ENCODE data around the gene SCPEP1.
"Not testable (repeated sequence)": the region's sequence is repeated elsewhere in the genome, so short reads cannot be mapped to it uniquely, and the experiment has no call there.

Gene SCPEP1, protein sequence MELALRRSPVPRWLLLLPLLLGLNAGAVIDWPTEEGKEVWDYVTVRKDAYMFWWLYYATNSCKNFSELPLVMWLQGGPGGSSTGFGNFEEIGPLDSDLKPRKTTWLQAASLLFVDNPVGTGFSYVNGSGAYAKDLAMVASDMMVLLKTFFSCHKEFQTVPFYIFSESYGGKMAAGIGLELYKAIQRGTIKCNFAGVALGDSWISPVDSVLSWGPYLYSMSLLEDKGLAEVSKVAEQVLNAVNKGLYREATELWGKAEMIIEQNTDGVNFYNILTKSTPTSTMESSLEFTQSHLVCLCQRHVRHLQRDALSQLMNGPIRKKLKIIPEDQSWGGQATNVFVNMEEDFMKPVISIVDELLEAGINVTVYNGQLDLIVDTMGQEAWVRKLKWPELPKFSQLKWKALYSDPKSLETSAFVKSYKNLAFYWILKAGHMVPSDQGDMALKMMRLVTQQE

DNA sequence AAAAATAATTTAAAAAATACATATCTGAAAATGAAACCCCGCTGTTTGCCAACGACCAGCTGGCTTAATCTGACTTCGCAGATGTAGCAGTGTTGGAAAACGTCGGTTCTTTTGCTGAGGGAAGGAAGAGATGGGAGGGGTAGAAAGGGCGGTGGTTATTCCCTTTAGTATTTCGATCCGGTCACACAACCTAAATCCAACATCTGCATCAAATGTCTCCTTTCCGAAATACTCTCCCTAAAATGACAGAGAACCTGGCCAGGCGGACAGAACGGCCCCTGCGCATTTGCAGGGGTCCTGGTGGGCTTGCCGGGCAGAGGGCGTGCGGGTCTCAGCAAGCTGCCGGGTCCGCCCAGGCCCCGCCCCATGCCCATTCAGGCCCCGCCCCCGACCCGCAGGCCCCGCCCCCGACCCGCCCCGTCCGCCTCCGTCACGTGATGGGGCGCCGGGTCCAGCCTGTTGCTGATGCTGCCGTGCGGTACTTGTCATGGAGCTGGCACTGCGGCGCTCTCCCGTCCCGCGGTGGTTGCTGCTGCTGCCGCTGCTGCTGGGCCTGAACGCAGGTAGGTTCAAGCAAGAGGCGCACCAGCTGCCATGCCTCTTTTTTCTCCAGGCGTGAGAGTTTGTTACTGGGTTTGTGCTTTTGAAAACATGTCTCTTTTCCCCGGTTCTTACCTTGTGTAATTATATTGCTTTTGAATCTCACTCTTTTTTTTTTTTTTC lies at the start of gene SCPEP1:
TSS of gene SCPEP1 (plus strand) at position 459 of the 723 bp plus-strand sequence. CDS start at position 488, 29 bp downstream.
- peak; percentile 88 for DNase-seq

DNA sequence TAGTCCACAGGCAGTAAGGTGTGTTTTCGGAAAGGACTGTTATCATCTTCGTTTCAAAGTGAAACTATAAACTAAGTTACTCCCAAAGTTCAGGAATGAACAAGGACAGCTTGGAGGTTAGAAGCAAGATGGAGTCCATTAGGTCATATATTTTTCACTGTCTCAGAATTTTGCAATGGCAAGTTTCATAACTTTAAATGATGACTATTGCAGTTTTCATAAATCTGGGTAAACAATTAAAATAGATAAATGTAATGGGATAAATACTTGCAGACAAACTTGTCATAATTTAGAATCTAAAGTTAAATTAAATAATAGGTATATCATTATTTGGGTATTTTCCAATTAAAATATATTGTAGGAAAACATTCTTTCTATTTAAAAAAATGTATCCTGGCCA lies 49.3 kb upstream of the SCPEP1 start:
- no peak for DNase-seq

DNA sequence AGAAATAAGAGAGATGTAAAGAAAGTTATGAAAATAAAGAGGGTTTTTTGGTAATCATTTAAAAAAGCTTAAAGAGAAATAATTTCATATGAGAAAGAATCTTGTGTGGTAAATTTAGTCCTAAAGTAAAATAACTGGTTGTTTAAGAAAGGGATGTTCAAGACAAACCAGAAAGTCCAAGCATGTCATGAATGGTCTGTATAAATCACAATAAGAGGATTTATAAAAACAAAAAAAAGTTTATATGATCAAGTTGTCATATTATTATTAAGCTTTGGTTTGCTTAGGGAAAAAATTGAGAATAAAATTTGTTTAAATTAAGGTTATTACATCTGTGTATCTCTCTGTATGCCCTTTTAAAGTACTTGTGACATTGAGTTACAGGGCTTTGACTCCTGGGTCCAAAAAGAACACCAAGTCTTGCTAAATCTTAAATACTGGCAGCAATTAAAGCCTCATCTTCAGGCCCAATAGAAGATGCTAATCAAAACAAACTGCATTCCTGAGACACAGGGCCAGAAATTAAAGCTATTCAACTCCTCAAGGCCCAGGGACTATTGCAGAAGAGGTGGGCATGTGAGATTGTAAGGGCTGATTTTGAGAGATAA lies 48.5 kb upstream of the SCPEP1 start:
- DNase-seq, result no peak

DNA sequence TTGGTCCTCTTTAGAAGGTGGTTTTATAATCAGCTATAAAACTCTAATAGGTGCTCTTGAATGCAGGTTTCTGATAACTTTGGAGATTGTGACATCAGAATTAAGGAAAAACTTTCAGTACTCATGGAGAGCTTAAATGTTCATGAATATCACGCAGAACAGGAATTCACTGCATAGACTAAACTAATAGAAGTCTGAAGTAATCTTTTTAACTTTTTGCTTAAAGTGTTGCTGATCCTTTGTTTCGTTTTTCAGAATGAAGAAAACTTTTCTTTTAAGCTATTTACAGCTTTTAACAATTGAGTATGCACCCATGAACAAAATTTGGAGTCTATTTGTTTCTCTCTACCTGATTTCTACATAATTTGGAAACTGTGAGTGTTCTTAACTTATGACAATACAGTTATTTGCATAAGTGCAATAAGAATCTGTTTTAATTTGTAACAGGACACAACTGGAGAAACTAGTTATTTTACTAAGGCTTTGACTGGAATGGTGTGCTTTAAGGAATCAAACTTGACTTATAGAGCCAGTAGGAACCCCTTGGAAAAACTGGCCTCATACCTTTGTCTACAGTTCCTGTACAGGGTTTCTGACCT lies 47.1 kb upstream of the SCPEP1 start:
- no peak for DNase-seq

DNA sequence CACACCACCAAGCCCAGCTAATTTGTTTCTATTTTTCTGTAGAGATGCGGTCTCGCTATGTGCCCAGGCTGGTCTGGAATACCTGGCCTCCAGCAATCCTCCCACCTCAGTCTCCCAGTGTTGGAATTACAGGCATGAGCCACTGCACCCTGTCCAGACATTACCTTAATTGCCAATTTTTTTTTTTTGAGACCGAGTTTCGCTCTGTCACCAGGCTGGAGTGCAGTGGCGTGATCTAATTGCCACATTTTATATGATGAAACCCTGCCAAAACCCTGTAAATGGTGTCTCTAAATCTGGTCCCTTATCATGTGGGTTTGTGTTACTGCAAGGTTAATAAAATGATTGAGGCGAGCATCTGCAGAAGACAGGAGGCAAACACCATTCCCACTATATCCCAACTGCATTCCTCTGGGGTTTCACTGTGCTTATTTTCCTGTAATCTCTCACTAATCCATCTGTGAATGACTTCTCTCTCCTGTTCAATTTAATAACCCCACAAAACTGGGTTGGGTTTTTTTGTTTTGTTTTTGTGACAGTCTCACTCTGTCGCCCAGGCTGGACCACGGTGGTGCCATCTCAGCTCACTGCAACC lies 44.7 kb upstream of the SCPEP1 start:
- DNase-seq, result no peak

DNA sequence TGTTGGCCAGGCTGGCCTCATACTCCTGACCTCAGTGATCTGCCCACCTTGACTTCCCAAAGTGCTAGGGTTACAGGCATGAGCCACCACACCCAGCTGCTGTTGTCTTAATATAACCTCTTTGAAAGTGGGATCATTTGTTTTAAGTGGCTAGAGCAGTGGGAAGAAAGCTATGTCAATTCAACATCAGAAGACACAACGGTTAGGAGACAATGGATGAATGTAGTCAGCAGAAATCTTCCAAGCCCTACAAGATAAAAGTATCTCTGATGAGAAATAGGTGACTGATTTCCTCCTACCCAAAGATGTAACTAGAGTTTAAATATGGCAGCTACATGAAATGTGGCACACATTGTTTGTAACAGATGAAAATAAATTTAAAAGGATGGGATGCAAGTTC lies 44.1 kb upstream of the SCPEP1 start:
- DNase-seq, result no peak

DNA sequence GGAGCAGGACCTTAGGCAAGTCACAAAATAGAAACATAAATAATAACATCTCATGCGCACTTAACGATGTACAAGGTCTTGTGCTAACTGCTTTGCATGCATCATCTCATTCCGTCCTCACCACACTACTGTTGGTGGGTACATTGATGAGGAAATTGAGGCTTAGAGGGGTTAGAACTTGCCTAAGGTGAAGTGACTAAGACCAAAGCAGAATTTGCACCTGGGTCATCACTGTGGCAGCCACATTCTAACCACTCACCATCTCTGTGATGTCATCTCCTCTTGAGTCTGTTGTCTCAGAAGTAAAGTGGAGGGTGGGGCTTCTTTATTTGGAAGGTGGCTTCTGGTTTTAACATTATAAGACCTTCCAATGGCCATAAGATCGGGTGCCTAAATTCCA lies 43.7 kb upstream of the SCPEP1 start:
- DNase-seq, result no peak

DNA sequence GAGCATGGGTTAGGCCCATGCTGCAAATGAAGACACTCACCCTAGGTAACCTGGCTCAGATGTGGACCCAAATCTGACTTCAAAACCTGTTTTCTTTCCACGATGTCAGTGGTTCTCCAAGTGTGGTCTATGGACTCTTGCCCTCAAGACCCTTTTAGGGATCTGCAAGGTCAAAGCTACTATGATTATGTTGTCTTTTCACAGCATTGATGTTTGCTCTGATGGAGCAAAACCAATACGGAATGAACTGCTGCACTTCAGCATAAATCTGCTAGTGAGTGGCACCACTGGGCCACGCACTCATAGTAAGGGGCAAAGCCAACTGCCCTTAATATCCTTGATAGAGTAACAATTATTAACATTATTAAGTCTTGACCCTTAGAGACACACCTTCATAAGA lies 42.5 kb upstream of the SCPEP1 start:
- DNase-seq, result no peak

DNA sequence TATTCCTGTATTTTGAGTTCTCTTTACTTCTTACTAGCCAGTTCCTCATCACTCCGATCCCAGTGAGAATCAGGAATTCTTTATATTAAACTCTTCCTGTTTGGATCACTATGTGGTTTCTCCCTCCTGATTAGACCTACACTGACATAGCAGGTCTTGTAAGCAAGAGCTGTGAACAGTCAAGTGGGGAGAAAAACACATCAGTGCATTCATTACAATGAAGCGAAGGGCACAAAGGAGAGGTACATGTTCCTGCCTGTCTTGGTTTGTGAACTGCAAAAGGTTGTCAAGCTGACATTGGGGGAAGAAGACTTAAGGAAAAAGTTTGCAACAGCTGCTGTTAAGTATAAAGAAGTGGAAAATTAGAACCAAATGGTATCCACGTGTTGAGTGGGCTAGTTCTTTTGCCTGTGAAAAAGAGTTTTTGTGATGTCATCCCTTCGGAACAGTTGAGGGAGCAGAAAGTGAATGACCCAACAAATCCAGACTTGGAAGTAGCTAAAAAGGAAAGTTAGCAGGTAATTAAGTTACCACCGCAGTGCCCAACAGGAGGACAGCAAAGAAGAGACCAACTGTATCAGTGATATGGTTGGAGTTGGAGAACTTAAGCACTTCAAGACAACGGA lies 41.1 kb upstream of the SCPEP1 start:
- DNase-seq, result no peak

DNA sequence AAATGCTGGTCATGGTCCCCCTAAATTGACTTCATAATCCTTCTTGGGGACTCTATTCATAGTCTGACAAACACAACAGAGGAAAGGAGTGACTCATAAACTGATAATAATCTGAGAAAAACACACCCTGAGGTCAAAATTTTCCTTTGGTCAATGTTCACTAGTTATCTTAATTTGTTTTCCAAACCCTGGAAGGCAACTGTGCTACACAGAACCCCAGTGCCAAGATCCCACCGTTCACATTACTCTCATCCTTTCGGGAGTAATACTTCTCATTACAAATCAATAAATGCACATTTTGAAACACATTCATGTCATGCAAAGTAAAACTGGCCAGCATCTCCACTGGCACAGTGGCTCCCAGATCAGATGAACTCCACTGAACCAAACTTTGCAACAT lies 40.2 kb upstream of the SCPEP1 start:
- DNase-seq, result no peak

DNA sequence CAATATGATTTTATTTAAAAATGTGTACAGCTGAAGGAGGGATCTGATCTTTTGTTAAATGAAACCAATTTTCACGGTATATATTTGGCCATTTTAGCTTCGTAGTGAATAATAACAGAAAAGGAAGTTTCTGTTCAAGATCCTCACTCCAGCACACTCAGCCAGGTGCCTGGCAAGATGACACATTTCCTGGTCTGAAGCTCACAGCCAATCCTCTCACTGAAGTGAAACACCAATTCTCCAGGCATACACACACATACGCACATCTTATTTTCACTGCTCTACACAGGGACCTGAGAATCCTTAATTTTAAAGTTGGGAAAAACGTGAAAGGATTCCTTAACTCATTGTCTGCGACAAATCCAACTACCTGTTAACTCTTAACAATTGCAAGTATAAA lies 39.7 kb upstream of the SCPEP1 start:
- not testable (repeated sequence) for DNase-seq

DNA sequence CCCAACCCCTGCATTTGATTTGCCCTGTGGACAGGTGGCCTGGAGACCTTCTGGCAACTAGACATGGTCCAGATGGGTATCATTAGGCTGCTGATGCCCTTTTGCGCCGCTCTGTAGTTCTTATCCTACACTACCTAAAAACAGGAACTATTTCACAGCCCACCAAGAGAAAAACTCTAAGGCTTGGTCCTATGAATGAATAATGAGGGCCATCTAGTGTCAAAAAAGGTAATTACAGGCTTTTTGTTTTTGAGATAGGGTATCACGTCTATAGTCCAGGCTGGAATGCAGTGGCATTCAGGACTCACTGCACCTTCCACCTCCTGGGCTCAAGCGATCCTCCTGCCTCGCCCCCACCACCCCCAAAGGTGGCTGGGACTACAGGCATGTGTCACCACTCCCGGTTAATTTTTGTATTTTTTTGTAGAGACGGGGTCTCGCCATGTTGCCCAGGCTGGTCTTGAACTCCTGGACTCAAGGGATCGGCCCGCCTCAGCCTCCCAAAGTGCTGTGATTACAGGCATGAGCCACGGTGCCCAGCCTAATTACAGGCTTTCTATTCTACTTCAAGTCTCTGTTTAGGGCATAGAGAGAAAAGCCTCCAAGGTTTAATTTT lies 38.0 kb upstream of the SCPEP1 start:
- DNase-seq, result peak; percentile 74

DNA sequence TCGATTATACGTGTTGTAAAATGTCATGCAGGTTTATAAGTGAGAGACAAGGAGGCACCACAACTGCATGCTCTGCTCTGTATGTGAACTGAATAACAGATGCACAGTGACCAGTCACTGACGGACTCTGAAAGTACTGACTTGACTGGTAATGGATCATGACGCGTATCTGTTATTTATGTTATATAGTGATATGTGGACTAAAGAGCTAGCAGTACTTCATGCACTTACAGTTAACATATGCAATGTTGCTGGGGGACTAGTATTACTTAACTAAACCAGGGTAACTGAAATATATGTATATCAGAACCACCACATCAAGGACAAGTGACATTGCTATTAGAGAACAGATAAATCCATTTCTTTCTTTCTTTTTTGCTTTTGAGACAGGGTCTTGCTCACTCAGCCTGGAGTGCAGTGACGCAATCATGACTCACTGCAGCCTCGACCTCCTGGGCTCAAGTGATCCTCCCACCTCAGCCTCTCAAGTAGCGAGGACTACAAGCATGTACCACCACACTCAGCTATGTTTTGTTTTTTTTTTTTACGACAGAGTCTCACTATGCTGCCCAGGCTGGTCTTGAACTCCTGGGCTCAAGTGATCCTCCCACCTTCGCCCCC lies 34.3 kb upstream of the SCPEP1 start:
- no peak for DNase-seq

DNA sequence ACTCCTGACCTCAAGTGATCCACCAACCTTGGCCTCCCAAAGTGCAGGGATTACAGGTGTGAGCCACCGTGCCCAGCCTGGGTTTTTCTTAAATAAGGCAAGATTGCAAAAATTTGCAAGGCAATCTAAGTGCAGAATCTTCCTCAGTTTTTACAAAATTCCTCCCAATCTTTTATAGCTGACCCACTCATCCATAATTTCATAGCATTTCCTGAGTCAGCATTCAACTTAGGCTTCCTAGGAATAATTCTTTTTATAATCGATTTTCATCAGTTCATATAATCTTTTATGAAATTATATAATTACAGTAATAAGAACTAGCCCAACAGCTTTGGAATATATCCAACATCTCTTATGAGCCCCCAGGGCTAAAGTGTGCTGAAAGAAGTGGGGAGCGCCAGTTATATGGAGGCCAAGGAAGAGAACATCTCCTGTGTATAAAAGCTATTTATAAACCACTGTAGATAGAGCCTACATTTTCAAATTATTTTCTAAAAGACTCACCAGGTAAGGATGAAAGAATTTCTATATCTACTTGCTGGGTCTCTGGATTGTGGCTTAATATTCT lies 31.9 kb upstream of the SCPEP1 start:
- DNase-seq, result no peak

DNA sequence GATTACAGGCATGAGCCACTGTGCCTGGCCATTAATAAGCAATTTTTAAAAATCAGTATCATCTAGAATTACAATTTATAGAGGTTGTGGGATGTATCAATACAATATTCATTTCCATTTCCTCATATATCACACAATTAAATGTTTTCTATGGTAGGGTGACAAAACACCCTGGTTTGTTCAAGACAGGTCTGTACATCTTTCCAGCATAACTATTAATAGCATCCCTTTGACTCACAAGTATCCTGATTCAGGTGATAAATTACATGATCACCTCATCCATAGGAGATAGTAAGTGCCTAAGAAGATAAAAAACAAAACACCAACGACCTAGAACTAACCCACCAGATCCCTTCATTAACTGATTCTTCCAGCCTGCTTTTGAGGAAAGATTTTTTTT lies 30.2 kb upstream of the SCPEP1 start:
- no peak for DNase-seq

DNA sequence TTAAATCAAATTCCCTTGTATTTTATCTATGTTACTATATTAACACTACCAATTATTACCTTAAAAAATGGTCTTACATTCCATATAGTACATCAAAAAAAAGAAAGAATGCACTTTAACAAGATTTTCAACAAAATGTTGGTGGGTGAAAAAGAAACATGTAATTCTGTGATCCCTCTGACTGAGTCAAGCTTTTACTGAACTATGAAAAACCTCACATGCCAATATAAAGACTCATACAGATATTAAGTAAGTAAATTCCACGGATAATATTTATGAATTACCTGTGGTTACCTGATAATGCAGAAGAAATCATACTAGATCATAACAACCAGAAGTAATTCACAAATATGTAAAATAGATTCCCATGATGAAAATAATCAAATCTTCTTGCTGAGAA lies 29.4 kb upstream of the SCPEP1 start:
- DNase-seq, result no peak

DNA sequence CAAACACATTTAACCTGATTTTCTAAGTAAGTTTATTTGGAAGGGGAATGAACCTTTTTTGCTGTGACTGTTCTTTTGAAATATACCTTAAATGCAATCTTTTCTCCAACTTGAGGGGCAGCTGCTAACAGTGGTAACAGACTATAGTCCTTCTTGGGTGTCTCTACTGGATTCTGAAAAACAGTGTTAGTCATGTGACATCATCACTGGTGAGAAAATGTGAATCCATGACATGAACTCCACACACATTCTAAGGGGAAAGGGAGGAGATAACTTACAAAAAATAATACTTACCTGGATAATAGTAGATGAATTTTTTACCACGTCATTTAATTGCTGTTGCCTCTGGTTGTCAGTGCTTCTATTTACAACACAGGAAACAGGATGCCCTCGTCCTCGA lies 28.3 kb upstream of the SCPEP1 start:
- no peak for DNase-seq

DNA sequence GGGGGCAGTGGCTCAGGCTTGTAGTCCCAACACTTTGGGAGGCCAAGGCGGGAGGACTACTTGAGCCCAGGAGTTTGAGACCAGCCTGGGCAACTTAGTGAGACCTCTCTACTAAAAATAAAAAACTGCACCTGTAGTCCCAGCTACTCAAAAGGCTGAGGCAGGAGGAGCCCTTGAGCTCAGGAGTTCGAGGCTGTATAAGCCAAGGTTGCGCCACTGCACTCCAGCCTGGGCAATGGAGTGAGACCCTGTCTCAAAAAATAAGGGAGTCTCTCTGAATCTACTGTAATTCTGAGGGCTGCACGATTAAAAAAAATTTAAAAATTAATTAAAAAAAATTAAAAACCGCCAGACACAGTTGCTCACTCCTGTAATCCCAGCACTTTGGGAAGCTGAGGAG lies 20.9 kb upstream of the SCPEP1 start:
- no peak for DNase-seq

DNA sequence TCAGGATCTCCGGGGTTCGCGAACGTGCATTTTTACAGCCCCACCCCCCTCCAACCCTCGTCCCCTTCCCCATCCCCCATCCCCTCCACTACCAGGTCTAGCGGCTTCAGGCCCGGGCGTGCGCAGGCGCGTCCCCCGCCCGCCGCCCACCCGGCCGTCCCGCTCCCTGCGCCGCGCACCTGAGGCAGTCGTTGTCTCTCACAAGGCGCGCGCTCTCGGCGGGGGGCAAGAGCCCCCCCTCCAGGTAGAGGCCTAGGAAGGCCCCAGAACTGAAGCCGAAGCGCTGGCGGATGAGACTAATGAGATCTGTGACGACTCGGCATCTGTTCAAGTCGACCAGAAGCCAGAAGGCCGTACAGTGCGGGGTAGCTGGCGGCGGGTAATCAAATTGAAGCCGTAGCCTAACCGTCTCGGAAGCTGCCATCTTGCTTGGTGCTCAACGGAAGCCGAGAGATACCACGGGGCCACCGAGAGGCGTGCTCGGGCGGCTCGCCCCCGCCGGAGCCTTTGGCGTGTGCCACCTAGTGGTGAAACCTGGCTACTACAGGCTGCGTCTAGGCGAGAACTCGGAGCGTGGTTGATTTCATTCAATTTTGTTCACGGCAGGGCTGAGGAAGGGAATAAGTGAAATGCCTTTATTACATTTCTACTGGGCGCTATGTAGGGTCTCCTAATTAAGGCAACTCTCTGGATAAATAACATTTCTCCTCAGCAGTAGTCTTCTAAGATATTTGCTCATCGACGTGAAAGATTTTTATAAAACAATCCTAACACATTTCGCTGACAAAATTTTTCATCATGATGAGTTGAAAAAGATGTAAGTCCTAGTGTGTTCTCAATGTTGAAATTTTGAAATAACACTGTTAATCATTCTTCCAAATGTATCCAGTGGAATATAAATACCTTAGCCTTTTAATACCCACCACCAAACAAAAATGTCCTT lies 17.1 kb upstream of the SCPEP1 start, which contains the start of gene COIL:
TSS of gene COIL (minus strand) at position 455 of the 943 bp plus-strand sequence. CDS start at position 424, 31 bp downstream.
- DNase-seq, result peak; percentile 93

DNA sequence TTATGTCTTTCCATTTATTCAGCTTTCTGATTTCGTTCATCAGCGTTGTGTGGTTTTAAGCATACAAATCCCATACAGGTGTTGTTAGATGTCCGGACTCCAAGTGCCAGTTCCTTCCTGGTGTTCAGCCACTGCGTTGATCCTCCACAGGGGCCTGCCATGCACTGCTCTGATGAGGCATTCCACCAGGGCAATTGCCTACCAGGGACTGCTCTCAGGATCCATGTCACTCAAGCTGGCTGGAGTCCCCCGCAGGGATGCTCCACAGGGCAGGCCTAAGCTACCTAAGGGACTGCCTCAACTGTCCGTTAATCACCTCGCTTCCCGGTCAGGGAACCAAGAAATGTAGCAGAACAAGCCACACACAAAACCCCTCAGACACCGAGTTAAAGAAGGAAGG lies 12.7 kb upstream of the SCPEP1 start:
- DNase-seq, result not testable (repeated sequence)
